K562 (cell line): ENCODE measurements around the gene SART1. TPM values are rescaled to one million over a fixed set of nuclear protein-coding genes. Genes with fewer than 3 reads are reported as not detected.

Source experiments
- ATAC-seq: fragments of 200-7000 bp; cut with Tn5 transposase; 3 replicates; pipeline ENCODE4 v1.9.1; 2020; ENCODE audit warnings: moderate library complexity
- BruUV-seq: library from RNA; stranded (reverse); fragments of 400-500 nt; replicated peaks from 2 replicates; lab custom pipeline; 2021; lab: Mats Ljungman, UMichigan
- CTCF ChIA-PET: fragments of 300-600 bp; formaldehyde crosslinking; extraction: SDS; loops from one replicate; lab custom pipeline; 2021; ENCODE audit warnings: low intra/inter-chr PET ratio; lab: Yijun Ruan, JAX
- POLR2A ChIA-PET: fragments of 300-600, 350-650 bp; sonication (Branson Sonifier 250); formaldehyde crosslinking; extraction: SDS; loops from one replicate; lab custom pipeline; 2021; ENCODE audit warnings: antibody characterized with exemption, inconsistent platforms; lab: Yijun Ruan, JAX
- DNase-seq, 4 experiments: peaks; one replicate each; pipeline versions ENCODE4 v3.0.0 to v3.0.0-alpha.2; 2011 to 2018; ENCODE audit warnings: low spot score in 3 of 4, mixed read lengths in 3 of 4; ENCODE audit errors: extremely low read depth in 1 of 4
- FAIRE-seq: peaks from 2 replicates; lab custom pipeline; 2011; peaks lifted over from hg19 to GRCh38; lab: Jason Lieb, UNC
- H2AFZ ChIP-seq: 2 replicates; pipeline ENCODE4 v1.6.0; 2011; ENCODE audit warnings: low read depth, low read length, control low read depth, inconsistent platforms
- H3K27ac ChIP-seq: fragments of 200-600 bp; 3 replicates; pipeline ENCODE4 v1.8.0; 2011; ENCODE audit warnings: low read depth, mild to moderate bottlenecking, control low read depth, inconsistent platforms, low read length, moderate library complexity, mixed read lengths; ENCODE audit errors: extremely low read depth
- H3K27me3 ChIP-seq, 2 experiments: fragments of 300-600 bp in 1 of 2; 2 replicates in 1 of 2; 3 replicates in 1 of 2; pipeline versions ENCODE4 v1.6.0 to v1.8.0; 2011; ENCODE audit warnings: inconsistent platforms in 2 of 2, low read length in 2 of 2, mild to moderate bottlenecking in 1 of 2, mixed read lengths in 1 of 2, moderate library complexity in 1 of 2; ENCODE audit not compliant: control insufficient read depth in 2 of 2, insufficient read depth in 2 of 2
- H3K36me3 ChIP-seq: fragments of 300-600 bp; 3 replicates; pipeline ENCODE4 v1.8.0; 2011; ENCODE audit warnings: mild to moderate bottlenecking, low read length, inconsistent platforms; ENCODE audit not compliant: control insufficient read depth, insufficient read depth
- H3K4me1 ChIP-seq, 2 experiments: fragments of 200-600 bp in 1 of 2; replicated peaks in 1 of 2; 2 replicates in 1 of 2; 3 replicates in 1 of 2; pipeline versions ENCODE4 v1.5.1 to v1.8.0; 2011; ENCODE audit warnings: inconsistent platforms in 2 of 2, low read length in 2 of 2, mild to moderate bottlenecking in 1 of 2, mixed read lengths in 1 of 2, moderate library complexity in 1 of 2; ENCODE audit not compliant: control insufficient read depth in 2 of 2, insufficient read depth in 2 of 2
- H3K4me2 ChIP-seq: 2 replicates; pipeline ENCODE4 v1.6.1; 2011; ENCODE audit warnings: low read length, control low read depth, inconsistent platforms, mixed read lengths; ENCODE audit not compliant: insufficient read depth
- H3K4me3 ChIP-seq: fragments of 200-600 bp; sonication (generic), shearing (Covaris generic); 2 replicates; pipeline ENCODE4 v1.5.1; 2016; ENCODE audit warnings: control low read depth, inconsistent platforms
- H3K79me2 ChIP-seq: fragments of 200-600 bp; 3 replicates; pipeline ENCODE4 v1.8.0; 2011; ENCODE audit warnings: low read length, inconsistent platforms; ENCODE audit not compliant: control insufficient read depth, insufficient read depth
- H3K9ac ChIP-seq, 2 experiments: 2 replicates each; pipeline versions ENCODE4 v1.6.0 to v1.6.1; 2011; ENCODE audit warnings: low read depth in 2 of 2, low read length in 2 of 2, control low read depth in 1 of 2, inconsistent platforms in 1 of 2, mild to moderate bottlenecking in 1 of 2, mixed read lengths in 1 of 2; ENCODE audit not compliant: insufficient read depth in 1 of 2
- H3K9me1 ChIP-seq: one replicate; pipeline ENCODE4 v1.6.0; 2011; ENCODE audit warnings: inconsistent platforms, mild to moderate bottlenecking, low read length, moderate library complexity; ENCODE audit not compliant: control insufficient read depth, insufficient read depth
- H3K9me3 ChIP-seq: replicated peaks from 2 replicates; pipeline ENCODE4 v1.5.1; 2011; ENCODE audit warnings: low read depth, low read length, inconsistent platforms; ENCODE audit not compliant: control insufficient read depth, insufficient read depth
- H4K20me1 ChIP-seq: replicated peaks from 2 replicates; pipeline ENCODE4 v1.6.1; 2011; ENCODE audit warnings: low read length, inconsistent platforms, mixed read lengths; ENCODE audit not compliant: control insufficient read depth, insufficient read depth
- FOXA3 ChIP-seq, 2 experiments: fragments of 450-650 bp in 1 of 2; sonication (generic) in 1 of 2; formaldehyde crosslinking; IDR thresholded peaks in 1 of 2; conservative IDR thresholded peaks in 1 of 2; 2 replicates each; pipeline versions ENCODE4 v1.4.0 to v1.8.0; 2020 to 2022; ENCODE audit warnings: mild to moderate bottlenecking in 2 of 2, missing genetic modification reagents in 1 of 2
- KAT7 ChIP-seq: sonication (generic); formaldehyde crosslinking; IDR thresholded peaks from 2 replicates; pipeline ENCODE4 v1.8.0; 2022; ENCODE audit warnings: missing genetic modification reagents, mild to moderate bottlenecking, borderline replicate concordance
- NFIC ChIP-seq: fragments of 450-650 bp; IDR thresholded peaks from 2 replicates; pipeline ENCODE4 v1.6.1; 2017; ENCODE audit warnings: mild to moderate bottlenecking, inconsistent platforms
- RBFOX2 ChIP-seq: fragments of 200-400 bp; formaldehyde crosslinking; IDR thresholded peaks from 2 replicates; pipeline ENCODE4 v1.6.1; 2017; ENCODE audit warnings: low read depth, mild to moderate bottlenecking, low read length, moderate library complexity
- RBM15 ChIP-seq: fragments of 200-400 bp; formaldehyde crosslinking; IDR thresholded peaks from 2 replicates; pipeline ENCODE4 v1.6.1; 2018; ENCODE audit warnings: mild to moderate bottlenecking, low read length, moderate library complexity; ENCODE audit not compliant: insufficient read depth
- WGBS: fragments of 100-300 bp; shearing (Covaris generic); methylation state at CpG from one replicate; pipeline ENCODE4 v1.1.6; 2016; ENCODE audit warnings: low coverage, mixed read lengths; ENCODE audit not compliant: insufficient coverage; ENCODE audit errors: missing lambda C conversion rate; 5-methylcytosine and 5-hydroxymethylcytosine counted together
- in situ Hi-C: fragments of 300-500 bp; cut with MboI; formaldehyde crosslinking; loops from 4 replicates; pipeline ENCODE4 v1.15.0; 2018; ENCODE audit warnings: inconsistent platforms, mixed read lengths
- intact Hi-C: fragments of 100-400 bp; cut with micrococcal nuclease; formaldehyde crosslinking; loops from 2 replicates; pipeline ENCODE4 v1.14.2; 2022
- polyA plus RNA-seq, 8 experiments: library from polyadenylated mRNA; depleted of rRNA in 4 of 8; stranded (reverse) in 5 of 8; unstranded in 3 of 8; fragments of >200 nt; fragmentation: Nextera tagmentation in 2 of 8; fragmentation: Illumina TruSeq in 1 of 8; extraction: Ambion mirVana in 2 of 8; extraction: Trizol in 1 of 8; gene quantifications; 2 replicates each; pipeline versions ENCODE4 v1.2.1 to v1.2.3, GENCODE V29; 2011 to 2014; ENCODE audit warnings: inconsistent platforms in 1 of 8, missing spikeins in 1 of 8
- total RNA-seq, 7 experiments: library from RNA; depleted of rRNA in 6 of 7; stranded (reverse); fragments of >200 nt in 6 of 7; fragmentation: Illumina TruSeq in 2 of 7; extraction: Trizol in 2 of 7; gene quantifications; 2 replicates each; pipeline versions ENCODE4 v1.2.1 to v1.2.3, GENCODE V29; 2011 to 2021; ENCODE audit warnings: low replicate concordance in 1 of 7

The SART1 gene
- total and polyA plus RNA-seq, 9 of the 15 experiments (the other 6 are each of a cell fraction or from before 2014, with no cell fraction given): 4.8 to 84.1 (median 31.7) TPM

DNA sequence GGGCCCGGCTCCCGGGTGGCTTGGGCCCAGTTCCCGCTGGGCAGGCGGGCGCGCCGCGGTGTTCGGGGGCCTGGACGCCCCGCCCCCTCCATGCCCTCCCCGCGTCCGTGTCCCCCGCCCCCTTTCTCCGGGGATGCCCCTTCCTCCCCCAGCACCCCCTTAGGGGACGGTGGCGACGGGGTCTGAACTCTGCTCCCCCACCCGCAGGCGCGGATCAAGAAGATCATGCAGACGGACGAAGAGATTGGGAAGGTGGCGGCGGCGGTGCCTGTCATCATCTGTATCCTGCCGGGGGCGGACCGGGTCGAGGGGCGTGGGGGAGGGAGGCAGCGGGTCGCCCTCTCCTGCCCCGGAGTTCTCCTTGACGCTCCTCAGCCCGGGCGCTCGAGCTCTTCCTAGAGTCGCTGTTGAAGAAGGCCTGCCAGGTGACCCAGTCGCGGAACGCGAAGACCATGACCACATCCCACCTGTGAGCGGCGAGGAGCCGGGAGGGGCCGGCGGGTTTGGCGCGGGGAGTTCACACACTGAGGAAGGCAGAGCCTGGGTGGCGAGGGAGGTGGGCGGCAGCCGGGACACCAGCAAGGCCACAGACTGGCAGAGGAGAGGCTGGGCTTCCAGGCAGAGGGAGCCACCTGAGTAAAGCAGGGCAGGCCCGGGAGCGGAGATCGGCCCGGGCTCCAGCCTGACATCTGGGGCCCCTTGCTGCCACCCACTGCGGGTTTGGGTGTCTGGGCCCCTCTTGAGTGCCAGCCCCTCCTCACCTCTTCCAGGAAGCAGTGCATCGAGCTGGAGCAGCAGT lies 41.8 kb upstream of the SART1 start (continued):
- TF ChIP-seq KAT7: no peak

GRCh38 chr11:65920372-65920802 lies 41.1 kb upstream of the SART1 start:
- in situ Hi-C loops: no loop called here
- POLR2A ChIA-PET: interaction anchor here (1.3 kb wide), 1 partner anchor 30 kb away, joined by 4 read pairs; the partner anchor contains the start of gene CCDC85B
- WGBS: 77% methylated on average over 15 of the region's 15 CpGs
- no peak for ATAC-seq
- CTCF ChIA-PET: no interaction called here
- no peak overlapping the region; the same call in 1 of the 2 replicates for H2AFZ ChIP-seq
- peak; percentile 67 for TF ChIP-seq NFIC
- peak; percentile 54 for TF ChIP-seq RBFOX2
- TF ChIP-seq FOXA3 (CRISPR knock-in tag; conservative IDR thresholded peaks at IDR 0.05 in 1 of 2, IDR thresholded peaks at IDR 0.05 in 1 of 2): 0 out of 4 replicates have a peak, but pooled peaks of 1 of the 2 experiments have one; percentile 7
- no peak for TF ChIP-seq RBM15
- TF ChIP-seq, all 486 proteins: peak for 3
- H3K4me1 ChIP-seq: peaks cover 21 to 58% of the 10 kb centered on the region in 2 experiments
- peak overlapping the region; percentile 98 for H3K4me3 ChIP-seq
- no peak for FAIRE-seq
- no peak for DNase-seq
- H3K27ac ChIP-seq: no peak overlapping the region
- no TSS peak for BruUV-seq
- no peaks in the 10 kb centered on the region for H3K27me3 ChIP-seq
- peak overlapping the region; percentile 75 for H3K4me2 ChIP-seq
- no peaks in the 10 kb centered on the region for H4K20me1 ChIP-seq
- H3K9me1 ChIP-seq: no peaks in the 10 kb centered on the region
- peaks cover 31% of the 10 kb centered on the region for H3K79me2 ChIP-seq
- no peaks in the 10 kb centered on the region for H3K9me3 ChIP-seq
- intact Hi-C loops: no loop called here
- peak overlapping the region; percentile 46 to 91; a peak in 3 of 4 replicates for H3K9ac ChIP-seq
- H3K36me3 ChIP-seq: peaks cover 31% of the 10 kb centered on the region; the same call in 1 of the 3 replicates
